ENCODE measurements around the gene BAHCC1. TPM values are rescaled to one million over a fixed set of nuclear protein-coding genes. Genes with fewer than 3 reads are reported as not detected.

The BAHCC1 gene
- total and polyA plus RNA-seq, 10 of the 15 experiments (the other 5 are each of a cell fraction or from before 2014, with no cell fraction given) = 0.03 to 0.14 (median 0.11) TPM; not detected in 6

- TF ChIP-seq IKZF1 (conservative IDR thresholded peaks at IDR 0.05) (peak; percentile 86), LARP7 (IDR thresholded peaks at IDR 0.05) (peak; percentile 79; the same call in 1 of the 2 replicates), EGR1 (IDR thresholded peaks at IDR 0.05; ENCODE audit: borderline replicate concordance in 1 of 2, low read depth in 2 of 2, low read length in 2 of 2) (peak in 1 of 2 experiments; percentile 64; a peak in 1 of 3 replicates), FOS (IDR thresholded peaks at IDR 0.05; ENCODE audit: borderline replicate concordance, extremely low read depth, insufficient read length) (no peak), NFXL1 (IDR thresholded peaks at IDR 0.05; ENCODE audit: borderline replicate concordance) (no peak), GABPA (IDR thresholded peaks at IDR 0.05; ENCODE audit: low read depth) (no peak), CBX5 (IDR thresholded peaks at IDR 0.05; ENCODE audit: low read depth) (peak; percentile 61; the same call in 1 of the 2 replicates), EP300 (IDR thresholded peaks at IDR 0.05; ENCODE audit: borderline replicate concordance in 1 of 2, control insufficient read depth in 1 of 2, low read depth in 2 of 2, low read length in 2 of 2) (no peak), TBL1XR1 (IDR thresholded peaks at IDR 0.05; ENCODE audit: low read depth, low read length) (no peak), PRDM15 (CRISPR knock-in tag; IDR thresholded peaks at IDR 0.05) (no peak), SREBF2 (IDR thresholded peaks at IDR 0.05; ENCODE audit: low read length) (no peak), REST (IDR thresholded peaks at IDR 0.05; ENCODE audit: low read depth, low read length) (no peak), GATAD2B (conservative IDR thresholded peaks at IDR 0.05; ENCODE audit: low read depth) (peak; percentile 92), POU2F2 (IDR thresholded peaks at IDR 0.05; ENCODE audit: borderline replicate concordance, low read depth, low read length) (0 out of 3 replicates have a peak, but pooled peaks have one; percentile 34), JUND (IDR thresholded peaks at IDR 0.05; ENCODE audit: low read depth, low read length) (no peak)
- TF ChIP-seq, protein P1, sequence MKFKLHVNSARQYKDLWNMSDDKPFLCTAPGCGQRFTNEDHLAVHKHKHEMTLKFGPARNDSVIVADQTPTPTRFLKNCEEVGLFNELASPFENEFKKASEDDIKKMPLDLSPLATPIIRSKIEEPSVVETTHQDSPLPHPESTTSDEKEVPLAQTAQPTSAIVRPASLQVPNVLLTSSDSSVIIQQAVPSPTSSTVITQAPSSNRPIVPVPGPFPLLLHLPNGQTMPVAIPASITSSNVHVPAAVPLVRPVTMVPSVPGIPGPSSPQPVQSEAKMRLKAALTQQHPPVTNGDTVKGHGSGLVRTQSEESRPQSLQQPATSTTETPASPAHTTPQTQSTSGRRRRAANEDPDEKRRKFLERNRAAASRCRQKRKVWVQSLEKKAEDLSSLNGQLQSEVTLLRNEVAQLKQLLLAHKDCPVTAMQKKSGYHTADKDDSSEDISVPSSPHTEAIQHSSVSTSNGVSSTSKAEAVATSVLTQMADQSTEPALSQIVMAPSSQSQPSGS (IDR thresholded peaks at IDR 0.05; ENCODE audit: low read length) = no peak
- TF ChIP-seq, protein P2, sequence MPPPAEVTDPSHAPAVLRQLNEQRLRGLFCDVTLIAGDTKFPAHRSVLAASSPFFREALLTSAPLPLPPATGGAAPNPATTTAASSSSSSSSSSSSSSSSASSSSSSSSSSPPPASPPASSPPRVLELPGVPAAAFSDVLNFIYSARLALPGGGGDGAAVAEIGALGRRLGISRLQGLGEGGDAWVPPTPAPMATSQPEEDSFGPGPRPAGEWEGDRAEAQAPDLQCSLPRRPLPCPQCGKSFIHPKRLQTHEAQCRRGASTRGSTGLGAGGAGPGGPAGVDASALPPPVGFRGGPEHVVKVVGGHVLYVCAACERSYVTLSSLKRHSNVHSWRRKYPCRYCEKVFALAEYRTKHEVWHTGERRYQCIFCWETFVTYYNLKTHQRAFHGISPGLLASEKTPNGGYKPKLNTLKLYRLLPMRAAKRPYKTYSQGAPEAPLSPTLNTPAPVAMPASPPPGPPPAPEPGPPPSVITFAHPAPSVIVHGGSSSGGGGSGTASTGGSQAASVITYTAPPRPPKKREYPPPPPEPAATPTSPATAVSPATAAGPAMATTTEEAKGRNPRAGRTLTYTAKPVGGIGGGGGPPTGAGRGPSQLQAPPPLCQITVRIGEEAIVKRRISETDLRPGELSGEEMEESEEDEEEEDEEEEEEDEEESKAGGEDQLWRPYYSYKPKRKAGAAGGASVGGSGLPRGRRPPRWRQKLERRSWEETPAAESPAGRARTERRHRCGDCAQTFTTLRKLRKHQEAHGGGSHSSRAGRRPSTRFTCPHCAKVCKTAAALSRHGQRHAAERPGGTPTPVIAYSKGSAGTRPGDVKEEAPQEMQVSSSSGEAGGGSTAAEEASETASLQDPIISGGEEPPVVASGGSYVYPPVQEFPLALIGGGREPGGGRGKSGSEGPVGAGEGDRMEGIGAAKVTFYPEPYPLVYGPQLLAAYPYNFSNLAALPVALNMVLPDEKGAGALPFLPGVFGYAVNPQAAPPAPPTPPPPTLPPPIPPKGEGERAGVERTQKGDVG (CRISPR knock-in tag; IDR thresholded peaks at IDR 0.05) = no peak
Measured at GRCh38 chr17:81484195-81484979, 89.1 kb downstream of the BAHCC1 start (continued).
